ENCODE results near the gene DOK6. TPM values are rescaled to one million over a fixed set of nuclear protein-coding genes. Genes with fewer than 3 reads are reported as not detected.

Gene DOK6
- total and polyA plus RNA-seq, 10 of the 15 experiments (the other 5 are each of a cell fraction or from before 2014, with no cell fraction given), result 0.01 to 0.09 (median 0.04) TPM; not detected in 4

DNA sequence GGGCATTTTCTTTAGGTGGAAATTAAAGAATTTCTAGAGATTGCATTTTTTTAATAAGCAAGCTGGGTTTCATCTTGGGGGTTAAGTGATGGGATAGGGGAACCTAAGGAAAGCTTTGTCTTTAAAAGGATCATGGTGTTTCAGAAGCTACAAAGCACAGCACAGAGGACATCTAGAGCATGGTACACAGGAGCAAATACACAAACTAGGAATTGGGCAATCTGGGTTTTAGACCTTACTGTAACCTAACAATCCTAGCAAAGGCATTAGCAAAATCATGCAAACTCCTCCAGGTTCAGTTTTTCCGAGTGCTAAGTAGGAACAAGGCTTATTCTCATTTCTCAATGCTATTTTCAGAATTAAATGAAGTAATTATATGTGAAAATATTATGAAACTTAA is 412.9 kb downstream of the DOK6 start:
- ChIA-PET CTCF (no interaction called here), POLR2A (no interaction called here), SMC1A (ENCODE audit: uncharacterized antibody, unreplicated experiment) (no interaction called here), RAD21 (ENCODE audit: unreplicated experiment) (no interaction called here)
- H3K4me1 ChIP-seq (ENCODE audit: control insufficient read depth, insufficient read depth, low read length), result no peaks in the 10 kb centered on the region
- in situ Hi-C loops (cut with MboI), result no loop called here
- no peaks in the 10 kb centered on the region for H3K36me3 ChIP-seq (ENCODE audit: control insufficient read depth in 2 of 2, insufficient read depth in 2 of 2, low read length in 1 of 2)
- H3K9ac ChIP-seq (ENCODE audit: control insufficient read depth, insufficient read depth, low read length), result no peak overlapping the region
- no peaks in the 10 kb centered on the region for H4K20me1 ChIP-seq (ENCODE audit: control insufficient read depth, insufficient read depth)
- BruUV-seq (replicated peaks), result no TSS peak
- intact Hi-C loops (cut with micrococcal nuclease; ENCODE audit: unreplicated experiment), result no loop called here
- FAIRE-seq (no peak), DNase-seq (ENCODE audit: low read depth, low spot score) (no peak), ATAC-seq (no peak)
- H3K4me2 ChIP-seq (ENCODE audit: control insufficient read depth, insufficient read depth), result no peak overlapping the region
- no peak overlapping the region for H2AFZ ChIP-seq (ENCODE audit: control insufficient read depth, low read depth, low read length)
- no peaks in the 10 kb centered on the region for H3K27me3 ChIP-seq (replicated peaks in 1 of 2; ENCODE audit: control insufficient read depth in 2 of 2, insufficient read depth in 2 of 2, low read length in 1 of 2)
- H3K9me3 ChIP-seq (replicated peaks; ENCODE audit: control insufficient read depth, insufficient read depth, low read length), result no peaks in the 10 kb centered on the region; the same call in 2 of the 3 replicates
- TF ChIP-seq, protein P1, sequence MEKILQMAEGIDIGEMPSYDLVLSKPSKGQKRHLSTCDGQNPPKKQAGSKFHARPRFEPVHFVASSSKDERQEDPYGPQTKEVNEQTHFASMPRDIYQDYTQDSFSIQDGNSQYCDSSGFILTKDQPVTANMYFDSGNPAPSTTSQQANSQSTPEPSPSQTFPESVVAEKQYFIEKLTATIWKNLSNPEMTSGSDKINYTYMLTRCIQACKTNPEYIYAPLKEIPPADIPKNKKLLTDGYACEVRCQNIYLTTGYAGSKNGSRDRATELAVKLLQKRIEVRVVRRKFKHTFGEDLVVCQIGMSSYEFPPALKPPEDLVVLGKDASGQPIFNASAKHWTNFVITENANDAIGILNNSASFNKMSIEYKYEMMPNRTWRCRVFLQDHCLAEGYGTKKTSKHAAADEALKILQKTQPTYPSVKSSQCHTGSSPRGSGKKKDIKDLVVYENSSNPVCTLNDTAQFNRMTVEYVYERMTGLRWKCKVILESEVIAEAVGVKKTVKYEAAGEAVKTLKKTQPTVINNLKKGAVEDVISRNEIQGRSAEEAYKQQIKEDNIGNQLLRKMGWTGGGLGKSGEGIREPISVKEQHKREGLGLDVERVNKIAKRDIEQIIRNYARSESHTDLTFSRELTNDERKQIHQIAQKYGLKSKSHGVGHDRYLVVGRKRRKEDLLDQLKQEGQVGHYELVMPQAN (conservative IDR thresholded peaks at IDR 0.05), result no peak
- TF ChIP-seq NFYA (IDR thresholded peaks at IDR 0.05; ENCODE audit: borderline replicate concordance, low read depth, low read length), result no peak
- TF ChIP-seq BCL11A (IDR thresholded peaks at IDR 0.05; ENCODE audit: low read depth, low read length), result no peak
- TF ChIP-seq SREBF1 (IDR thresholded peaks at IDR 0.05; ENCODE audit: low read length), result no peak
- no peak for TF ChIP-seq ZSCAN29 (IDR thresholded peaks at IDR 0.05)
- no peak for TF ChIP-seq HDGF (IDR thresholded peaks at IDR 0.05)
- no peak for TF ChIP-seq RB1 (IDR thresholded peaks at IDR 0.05; ENCODE audit: borderline replicate concordance)
- no peak for TF ChIP-seq EZH2 (IDR thresholded peaks at IDR 0.05; ENCODE audit: borderline replicate concordance, control insufficient read depth, low read depth, low read length)
- TF ChIP-seq ZZZ3 (IDR thresholded peaks at IDR 0.05; ENCODE audit: control insufficient read depth, insufficient read length, low read depth), result no peak
- no peak for TF ChIP-seq JUNB (IDR thresholded peaks at IDR 0.05)
- TF ChIP-seq WRNIP1 (IDR thresholded peaks at IDR 0.05; ENCODE audit: borderline replicate concordance, low read depth, low read length), result no peak
- H3K27ac ChIP-seq (ENCODE audit: control insufficient read depth, insufficient read depth), result no peak overlapping the region
- 0% methylated on average over 1 of the region's 1 CpG for WGBS (ENCODE audit: insufficient coverage, insufficient replicate concordance, low lambda C conversion rate, missing lambda C conversion rate)
- no peak overlapping the region for H3K4me3 ChIP-seq
- H3K79me2 ChIP-seq (ENCODE audit: control insufficient read depth, insufficient read depth, low read length), result no peaks in the 10 kb centered on the region
